ENCODE results near the gene BICC1.

DNA sequence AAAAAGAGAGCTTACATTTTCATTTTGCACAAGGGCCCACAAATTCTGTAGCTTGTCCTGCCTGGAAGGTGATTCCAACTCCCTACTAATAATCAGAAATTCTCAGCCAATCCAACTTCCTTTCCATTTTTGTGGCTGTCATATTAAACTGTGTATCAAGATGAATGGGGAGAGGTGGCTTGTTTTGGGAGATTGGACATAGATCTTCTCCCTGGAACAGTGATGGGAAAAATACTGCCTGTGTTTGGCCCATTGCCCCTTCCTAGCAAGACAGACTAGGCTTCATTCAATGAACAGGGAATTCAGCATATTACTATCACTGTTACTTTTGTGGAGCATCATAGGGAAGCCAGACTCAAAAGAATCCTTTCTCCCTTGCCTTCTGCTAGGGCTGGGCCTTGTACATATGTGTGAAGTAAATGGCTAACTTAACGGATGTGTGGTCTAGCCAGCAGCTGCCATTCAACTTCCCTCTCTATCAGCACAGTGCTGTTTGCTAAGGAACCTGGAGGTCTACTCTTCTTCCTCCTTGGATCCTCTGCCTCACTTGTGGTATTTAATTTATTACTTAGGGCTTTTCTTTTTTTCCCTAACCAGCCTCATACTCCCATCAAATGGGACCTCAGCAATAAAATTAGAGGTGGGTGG lies 326.0 kb downstream of the BICC1 start:
- TF ChIP-seq CTCF (IDR thresholded peaks at IDR 0.05; ENCODE audit: insufficient read depth, low read length) = no peak
- no peak for TF ChIP-seq POLR2AphosphoS5 (IDR thresholded peaks at IDR 0.05; ENCODE audit: low read depth)
- no peak for TF ChIP-seq GABPA (IDR thresholded peaks at IDR 0.05; ENCODE audit: low read depth)
- TF ChIP-seq, protein P1, sequence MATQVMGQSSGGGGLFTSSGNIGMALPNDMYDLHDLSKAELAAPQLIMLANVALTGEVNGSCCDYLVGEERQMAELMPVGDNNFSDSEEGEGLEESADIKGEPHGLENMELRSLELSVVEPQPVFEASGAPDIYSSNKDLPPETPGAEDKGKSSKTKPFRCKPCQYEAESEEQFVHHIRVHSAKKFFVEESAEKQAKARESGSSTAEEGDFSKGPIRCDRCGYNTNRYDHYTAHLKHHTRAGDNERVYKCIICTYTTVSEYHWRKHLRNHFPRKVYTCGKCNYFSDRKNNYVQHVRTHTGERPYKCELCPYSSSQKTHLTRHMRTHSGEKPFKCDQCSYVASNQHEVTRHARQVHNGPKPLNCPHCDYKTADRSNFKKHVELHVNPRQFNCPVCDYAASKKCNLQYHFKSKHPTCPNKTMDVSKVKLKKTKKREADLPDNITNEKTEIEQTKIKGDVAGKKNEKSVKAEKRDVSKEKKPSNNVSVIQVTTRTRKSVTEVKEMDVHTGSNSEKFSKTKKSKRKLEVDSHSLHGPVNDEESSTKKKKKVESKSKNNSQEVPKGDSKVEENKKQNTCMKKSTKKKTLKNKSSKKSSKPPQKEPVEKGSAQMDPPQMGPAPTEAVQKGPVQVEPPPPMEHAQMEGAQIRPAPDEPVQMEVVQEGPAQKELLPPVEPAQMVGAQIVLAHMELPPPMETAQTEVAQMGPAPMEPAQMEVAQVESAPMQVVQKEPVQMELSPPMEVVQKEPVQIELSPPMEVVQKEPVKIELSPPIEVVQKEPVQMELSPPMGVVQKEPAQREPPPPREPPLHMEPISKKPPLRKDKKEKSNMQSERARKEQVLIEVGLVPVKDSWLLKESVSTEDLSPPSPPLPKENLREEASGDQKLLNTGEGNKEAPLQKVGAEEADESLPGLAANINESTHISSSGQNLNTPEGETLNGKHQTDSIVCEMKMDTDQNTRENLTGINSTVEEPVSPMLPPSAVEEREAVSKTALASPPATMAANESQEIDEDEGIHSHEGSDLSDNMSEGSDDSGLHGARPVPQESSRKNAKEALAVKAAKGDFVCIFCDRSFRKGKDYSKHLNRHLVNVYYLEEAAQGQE (IDR thresholded peaks at IDR 0.05; ENCODE audit: insufficient replicate concordance, low read depth) = no peak
- no peak for TF ChIP-seq SPI1 (IDR thresholded peaks at IDR 0.05; ENCODE audit: borderline replicate concordance, low read depth)

All from HL-60 (cell line).